OCI-LY1 (cell line): ENCODE results near the gene KDM3B.
"Not testable (repeated sequence)": the region's sequence is repeated elsewhere in the genome, so short reads cannot be mapped to it uniquely, and the experiment has no call there.

Source experiments
- H2AFZ ChIP-seq: fragments of 200-600 bp; sonication (generic), shearing (Covaris generic); 2 replicates; pipeline ENCODE4 v1.6.0; 2014; ENCODE audit warnings: antibody characterized with exemption, mild to moderate bottlenecking, low read length
- H3F3A ChIP-seq: fragments of 200-600 bp; sonication (generic), shearing (Covaris generic); 2 replicates; pipeline ENCODE4 v1.6.0; 2014; ENCODE audit warnings: mild to moderate bottlenecking, antibody characterized with exemption, low read length, moderate library complexity; ENCODE audit not compliant: insufficient read depth
- H3K27ac ChIP-seq: fragments of 200-600 bp; sonication (generic); 2 replicates; pipeline ENCODE4 v1.5.1; 2014; ENCODE audit warnings: low read length, mixed run types, mild to moderate bottlenecking, low read depth; ENCODE audit not compliant: poor library complexity, severe bottlenecking
- H3K27me3 ChIP-seq: fragments of 200-600 bp; sonication (generic); 2 replicates; pipeline ENCODE4 v1.6.0; 2014; ENCODE audit warnings: antibody characterized with exemption, mild to moderate bottlenecking, low read length, moderate library complexity; ENCODE audit not compliant: insufficient read depth
- H3K36me3 ChIP-seq: fragments of 200-600 bp; sonication (generic); 2 replicates; pipeline ENCODE4 v1.6.1; 2014; ENCODE audit warnings: mild to moderate bottlenecking, antibody characterized with exemption, low read length, moderate library complexity, mixed read lengths; ENCODE audit not compliant: insufficient read depth
- H3K4me1 ChIP-seq: fragments of 200-600 bp; sonication (generic); 2 replicates; pipeline ENCODE4 v1.5.1; 2014; ENCODE audit warnings: mild to moderate bottlenecking, low read length, moderate library complexity; ENCODE audit not compliant: insufficient read depth, severe bottlenecking
- H3K4me2 ChIP-seq: fragments of 200-600 bp; sonication (generic), shearing (Covaris generic); 2 replicates; pipeline ENCODE4 v1.6.1; 2014; ENCODE audit warnings: low read length
- H3K4me3 ChIP-seq: fragments of 200-600 bp; sonication (generic); 2 replicates; pipeline ENCODE4 v1.5.1; 2014; ENCODE audit warnings: low read length, low read depth, mild to moderate bottlenecking, mixed read lengths; ENCODE audit not compliant: poor library complexity, severe bottlenecking
- H3K79me2 ChIP-seq: fragments of 200-600 bp; shearing (Covaris generic); 2 replicates; pipeline ENCODE4 v1.6.1; 2016; ENCODE audit warnings: mixed run types, low read length, mixed read lengths; ENCODE audit not compliant: insufficient read depth
- H3K9ac ChIP-seq: fragments of 200-600 bp; sonication (generic), shearing (Covaris generic); 2 replicates; pipeline ENCODE4 v1.6.1; 2014; ENCODE audit warnings: mild to moderate bottlenecking, low read length, mixed read lengths
- H3K9me2 ChIP-seq: fragments of 200-600 bp; sonication (generic), shearing (Covaris generic); 2 replicates; pipeline ENCODE4 v1.6.1; 2014; ENCODE audit warnings: low read depth, mild to moderate bottlenecking, low read length, mixed read lengths
- H3K9me3 ChIP-seq: fragments of 200-600 bp; shearing (Covaris generic); 2 replicates; pipeline ENCODE4 v1.6.1; 2014; ENCODE audit warnings: low read length, mixed read lengths
- H4K20me1 ChIP-seq: fragments of 200-600 bp; sonication (generic), shearing (Covaris generic); 2 replicates; pipeline ENCODE4 v1.6.0; 2016; ENCODE audit warnings: mild to moderate bottlenecking, low read length; ENCODE audit not compliant: insufficient read depth
- CTCF ChIP-seq: fragments of 200-600 bp; sonication (generic), shearing (Covaris generic); IDR thresholded peaks from 2 replicates; pipeline ENCODE4 v1.5.1; 2017; ENCODE audit warnings: mild to moderate bottlenecking, antibody characterized with exemption, low read length, moderate library complexity, mixed read lengths
- EZH2 ChIP-seq: fragments of 200-600 bp; sonication (generic), shearing (Covaris generic); IDR thresholded peaks from 2 replicates; pipeline ENCODE4 v1.8.0; 2017; ENCODE audit warnings: borderline replicate concordance, mixed run types, mild to moderate bottlenecking, antibody characterized with exemption, low read length, moderate library complexity, mixed read lengths

KDM3B gene

GRCh38 chr5:138386290-138386689 is 33.8 kb downstream of the KDM3B start:
- Histone ChIP-seq H3K27me3 (no peaks in the 10 kb centered on the region), H2AFZ (no peak overlapping the region), H4K20me1 (no peaks in the 10 kb centered on the region), H3K79me2 (no peaks in the 10 kb centered on the region), H3K36me3 (peaks cover 59% of the 10 kb centered on the region), H3K27ac (no peak overlapping the region), H3K4me1 (no peaks in the 10 kb centered on the region), H3K9ac (no peak overlapping the region), H3K4me2 (no peak overlapping the region), H3F3A (no peaks in the 10 kb centered on the region), H3K4me3 (no peak overlapping the region), H3K9me3 (no peaks in the 10 kb centered on the region), H3K9me2 (no peaks in the 10 kb centered on the region)
- TF ChIP-seq EZH2 (no peak), CTCF (no peak)

GRCh38 chr5:138389332-138389731 is 36.8 kb downstream of the KDM3B start:
- H3K4me2 ChIP-seq = no peak overlapping the region
- no peaks in the 10 kb centered on the region for H3K79me2 ChIP-seq
- no peak overlapping the region for H3K4me3 ChIP-seq
- H3K36me3 ChIP-seq = peaks cover 67% of the 10 kb centered on the region
- H4K20me1 ChIP-seq = no peaks in the 10 kb centered on the region
- no peak for TF ChIP-seq CTCF
- no peak for TF ChIP-seq EZH2
- no peaks in the 10 kb centered on the region for H3K4me1 ChIP-seq
- H3K9me2 ChIP-seq = no peaks in the 10 kb centered on the region
- H3K27ac ChIP-seq = no peak overlapping the region
- no peaks in the 10 kb centered on the region for H3F3A ChIP-seq
- H3K9me3 ChIP-seq = no peaks in the 10 kb centered on the region
- no peaks in the 10 kb centered on the region for H3K27me3 ChIP-seq
- H2AFZ ChIP-seq = no peak overlapping the region
- H3K9ac ChIP-seq = no peak overlapping the region

- H3K9me2 ChIP-seq, H2AFZ ChIP-seq, H3K4me1 ChIP-seq, H3K27me3 ChIP-seq, H3K27ac ChIP-seq, H4K20me1 ChIP-seq, H3K79me2 ChIP-seq, H3K9ac ChIP-seq, H3K9me3 ChIP-seq, H3F3A ChIP-seq, H3K4me2 ChIP-seq, H3K4me3 ChIP-seq: not testable (repeated sequence)
- H3K36me3 ChIP-seq = peaks cover 72% of the 10 kb centered on the region
Measured at GRCh38 chr5:138389911-138390310, 37.4 kb downstream of the KDM3B start.

DNA sequence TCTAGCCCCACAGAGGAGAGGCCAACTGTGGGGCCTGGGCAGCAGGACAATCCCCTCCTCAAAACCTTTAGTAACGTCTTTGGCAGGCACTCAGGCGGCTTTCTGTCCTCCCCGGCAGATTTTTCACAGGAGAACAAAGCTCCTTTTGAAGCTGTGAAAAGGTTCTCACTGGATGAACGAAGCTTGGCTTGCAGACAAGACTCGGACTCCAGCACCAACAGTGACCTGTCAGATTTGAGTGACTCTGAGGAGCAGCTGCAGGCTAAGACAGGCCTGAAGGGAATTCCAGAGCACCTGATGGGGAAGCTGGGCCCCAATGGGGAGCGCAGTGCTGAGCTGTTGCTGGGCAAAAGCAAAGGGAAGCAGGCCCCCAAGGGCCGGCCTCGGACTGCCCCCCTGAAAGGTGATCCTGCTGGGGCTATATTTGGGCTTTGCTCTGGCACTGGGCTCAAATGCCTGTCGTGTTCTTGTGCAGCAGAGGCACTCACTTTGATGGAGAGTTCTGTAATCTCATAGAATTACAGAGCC is 39.4 kb downstream of the KDM3B start:
- Histone ChIP-seq H3K36me3 (peaks cover 71% of the 10 kb centered on the region), H3K9me2 (no peaks in the 10 kb centered on the region), H3K27me3 (no peaks in the 10 kb centered on the region), H3F3A (no peaks in the 10 kb centered on the region), H3K4me3 (no peak overlapping the region), H3K27ac (no peak overlapping the region), H3K4me2 (no peak overlapping the region), H3K9ac (no peak overlapping the region), H3K4me1 (no peaks in the 10 kb centered on the region), H2AFZ (no peak overlapping the region), H4K20me1 (no peaks in the 10 kb centered on the region), H3K79me2 (no peaks in the 10 kb centered on the region), H3K9me3 (no peaks in the 10 kb centered on the region)
- TF ChIP-seq EZH2 = no peak
- TF ChIP-seq CTCF = no peak
